ENCODE measurements around the gene CDH11.

- TF ChIP-seq CTCF (IDR thresholded peaks at IDR 0.05) (no peak), POLR2A (IDR thresholded peaks at IDR 0.05; ENCODE audit: low read depth) (no peak), EP300 (IDR thresholded peaks at IDR 0.05) (no peak)
These were observed 99.8 kb downstream of the CDH11 start for GRCh38 chr16:65021852-65022595.
